Prostate gland (tissue), 2 donors: ENCODE results near the gene SRP9. TPM values are rescaled to one million over a fixed set of nuclear protein-coding genes. Genes with fewer than 3 reads are reported as not detected.

ENCODE experiments used
- DNase-seq: peaks from one replicate; pipeline ENCODE4 v3.0.0-alpha.2; 2019; ENCODE audit warnings: low spot score
- H3K27ac ChIP-seq, 2 donors: fragments of 200-600 bp; sonication (generic); 2 replicates each; pipeline ENCODE4 v1.5.1; 2017 to 2019
- H3K27me3 ChIP-seq: fragments of 200-600 bp; sonication (generic); replicated peaks from 2 replicates; pipeline ENCODE4 v1.5.1; 2019; ENCODE audit not compliant: insufficient read depth
- H3K36me3 ChIP-seq, 2 donors: fragments of 200-600 bp; sonication (generic); 1 replicate in 1 of 2; 2 replicates in 1 of 2; pipeline versions ENCODE4 v1.5.1 to v1.8.1; 2017 to 2019
- H3K4me1 ChIP-seq: fragments of 200-600 bp; sonication (generic); replicated peaks from 2 replicates; pipeline ENCODE4 v1.5.1; 2019
- H3K4me3 ChIP-seq, 2 donors: fragments of 200-600 bp; sonication (generic); 2 replicates each; pipeline ENCODE4 v1.5.1; 2017 to 2019
- H3K9me3 ChIP-seq: fragments of 200-600 bp; sonication (generic); 2 replicates; pipeline ENCODE4 v1.5.1; 2017
- POLR2A ChIP-seq: fragments of 450-650 bp; IDR thresholded peaks from one replicate; pipeline ENCODE4 v1.6.1; 2016; ENCODE audit warnings: antibody characterized with exemption, mild to moderate bottlenecking
- POLR2AphosphoS5 ChIP-seq: sonication (generic); formaldehyde crosslinking; IDR thresholded peaks from one replicate; pipeline ENCODE4 v1.6.1; 2017; ENCODE audit warnings: antibody characterized with exemption
- WGBS: methylation state at CpG from one replicate; pipeline ENCODE4 v1.1.5; 2018; 5-methylcytosine and 5-hydroxymethylcytosine counted together
- intact Hi-C: fragments of 100-400 bp; cut with DNase I; formaldehyde crosslinking; loops from one replicate; pipeline ENCODE4 v1.14.2; 2022
- total RNA-seq, 2 donors: library from RNA; depleted of rRNA; stranded (reverse); fragments of >200 nt; gene quantifications; one replicate each; pipeline ENCODE4 v1.1.0, GENCODE V29; 2016
- TF ChIP-seq, protein P1 (sequence below), 4 experiments: fragments of 200-600 bp in 2 of 4; fragments of 450-650 bp in 2 of 4; sonication (generic) in 2 of 4; IDR thresholded peaks; 1 replicate in 3 of 4; 2 replicates in 1 of 4; pipeline ENCODE4 v1.5.1; 2016 to 2019; ENCODE audit warnings: antibody characterized with exemption in 4 of 4, mild to moderate bottlenecking in 2 of 4, moderate library complexity in 2 of 4

SRP9 gene
- total RNA-seq, 2 donors from 2014 or later = 168 to 324 TPM

DNA sequence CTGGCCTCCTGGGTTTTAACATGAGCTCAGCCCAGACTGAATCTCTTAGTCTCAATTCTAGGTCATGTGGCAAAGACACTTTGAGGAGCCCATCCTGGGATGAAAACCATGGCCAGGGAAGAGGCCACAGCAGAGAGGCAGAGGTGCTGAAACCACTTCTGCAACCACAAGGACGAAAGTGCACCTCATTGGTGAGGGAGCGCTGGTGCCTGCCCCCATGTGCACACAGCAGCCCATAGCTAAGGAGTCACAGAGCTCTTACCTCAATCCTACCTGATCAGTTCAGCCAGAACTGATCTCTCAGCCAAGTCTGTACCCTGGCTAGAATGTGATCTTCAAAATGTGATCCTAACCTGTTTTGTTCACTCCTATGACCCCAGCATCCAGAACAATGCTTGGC is 32.9 kb upstream of the SRP9 start:
- Histone ChIP-seq H3K4me3 (no peak overlapping the region), H3K27ac (no peak overlapping the region)

GRCh38 chr1:225745273-225745672 is 32.4 kb upstream of the SRP9 start:
- H3K27me3 ChIP-seq = no peaks in the 10 kb centered on the region
- no peak for DNase-seq
- intact Hi-C loops = loop anchor here (5.0 kb wide), 1 partner anchor 83 kb away; no protein-coding TSS in a partner anchor
- H3K4me1 ChIP-seq = no peaks in the 10 kb centered on the region
- no peak for TF ChIP-seq POLR2A
- TF ChIP-seq, protein P1, sequence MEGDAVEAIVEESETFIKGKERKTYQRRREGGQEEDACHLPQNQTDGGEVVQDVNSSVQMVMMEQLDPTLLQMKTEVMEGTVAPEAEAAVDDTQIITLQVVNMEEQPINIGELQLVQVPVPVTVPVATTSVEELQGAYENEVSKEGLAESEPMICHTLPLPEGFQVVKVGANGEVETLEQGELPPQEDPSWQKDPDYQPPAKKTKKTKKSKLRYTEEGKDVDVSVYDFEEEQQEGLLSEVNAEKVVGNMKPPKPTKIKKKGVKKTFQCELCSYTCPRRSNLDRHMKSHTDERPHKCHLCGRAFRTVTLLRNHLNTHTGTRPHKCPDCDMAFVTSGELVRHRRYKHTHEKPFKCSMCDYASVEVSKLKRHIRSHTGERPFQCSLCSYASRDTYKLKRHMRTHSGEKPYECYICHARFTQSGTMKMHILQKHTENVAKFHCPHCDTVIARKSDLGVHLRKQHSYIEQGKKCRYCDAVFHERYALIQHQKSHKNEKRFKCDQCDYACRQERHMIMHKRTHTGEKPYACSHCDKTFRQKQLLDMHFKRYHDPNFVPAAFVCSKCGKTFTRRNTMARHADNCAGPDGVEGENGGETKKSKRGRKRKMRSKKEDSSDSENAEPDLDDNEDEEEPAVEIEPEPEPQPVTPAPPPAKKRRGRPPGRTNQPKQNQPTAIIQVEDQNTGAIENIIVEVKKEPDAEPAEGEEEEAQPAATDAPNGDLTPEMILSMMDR (IDR thresholded peaks at IDR 0.05) = no peak
- H3K9me3 ChIP-seq = no peaks in the 10 kb centered on the region
- H3K4me3 ChIP-seq = no peak overlapping the region
- no peak overlapping the region for H3K27ac ChIP-seq
- H3K36me3 ChIP-seq = no peaks in the 10 kb centered on the region

More for the DNA sequence above, 32.9 kb upstream of the SRP9 start:
- DNase-seq = no peak
- Histone ChIP-seq H3K36me3 (no peaks in the 10 kb centered on the region), H3K4me1 (no peaks in the 10 kb centered on the region), H3K27me3 (no peaks in the 10 kb centered on the region), H3K9me3 (no peaks in the 10 kb centered on the region)
- 93% methylated on average over 2 of the region's 2 CpGs for WGBS
- TF ChIP-seq POLR2AphosphoS5 (no peak), POLR2A (no peak)
- TF ChIP-seq, protein P1 (IDR thresholded peaks at IDR 0.05) = no peak
- intact Hi-C loops = loop anchor here (5.0 kb wide), 1 partner anchor 82 kb away; no protein-coding TSS in a partner anchor

- TF ChIP-seq POLR2AphosphoS5 = peak; percentile 72
- TF ChIP-seq, protein P1 (IDR thresholded peaks at IDR 0.05) = peak in 2 of 4 experiments; percentile 36 to 47
- peak; percentile 55 for TF ChIP-seq POLR2A
These were observed 31.1 kb upstream of the SRP9 start for GRCh38 chr1:225746361-225747179.

GRCh38 chr1:225747566-225747965 is 30.1 kb upstream of the SRP9 start:
- H3K9me3 ChIP-seq = no peaks in the 10 kb centered on the region
- no peak overlapping the region for H3K4me3 ChIP-seq
- H3K36me3 ChIP-seq = no peaks in the 10 kb centered on the region
- H3K27me3 ChIP-seq = no peaks in the 10 kb centered on the region
- 90% methylated on average over 7 of the region's 7 CpGs for WGBS
- peak overlapping the region; percentile 78 to 85 for H3K27ac ChIP-seq
- no peaks in the 10 kb centered on the region for H3K4me1 ChIP-seq
- no peak for DNase-seq
- TF ChIP-seq, protein P1 (IDR thresholded peaks at IDR 0.05) = no peak
- TF ChIP-seq POLR2A (no peak), POLR2AphosphoS5 (no peak)
- intact Hi-C loops = loop anchor here (5.0 kb wide), 1 partner anchor 85 kb away; no protein-coding TSS in a partner anchor

More at GRCh38 chr1:225746361-225747179, 31.1 kb upstream of the SRP9 start:
- peak overlapping the region; percentile 78 to 85 for H3K27ac ChIP-seq
- peak overlapping the region; percentile 13 to 21 for H3K4me3 ChIP-seq
- no peaks in the 10 kb centered on the region for H3K9me3 ChIP-seq
- intact Hi-C loops = loop anchor here (5.0 kb wide), 1 partner anchor 84 kb away; no protein-coding TSS in a partner anchor
- H3K27me3 ChIP-seq = no peaks in the 10 kb centered on the region
- DNase-seq = peak; percentile 58
- no peaks in the 10 kb centered on the region for H3K36me3 ChIP-seq
- no peaks in the 10 kb centered on the region for H3K4me1 ChIP-seq
- 27% methylated on average over 18 of the region's 18 CpGs for WGBS
